Activated B cell treated with CpG ODN at 0.5 μM for 24 hours (primary cell): ENCODE results near the gene ANXA4. TPM values are rescaled to one million over a fixed set of nuclear protein-coding genes. Genes with fewer than 3 reads are reported as not detected.

Experiments
- ATAC-seq: fragments of 200-7000 bp; cut with Tn5 transposase; one replicate; pipeline ENCODE4 v1.10.0; 2021; ENCODE audit warnings: low read depth, mild to moderate bottlenecking, moderate library complexity
- CTCF ChIA-PET: fragments of 350-600 bp; sonication (Branson Sonifier 250); formaldehyde crosslinking; loops from one replicate; lab custom pipeline; 2021; ENCODE audit warnings: antibody characterized with exemption; lab: Charles Lee
- POLR2A ChIA-PET: fragments of 350-600 bp; sonication (Branson Sonifier 250); formaldehyde crosslinking; loops from one replicate; lab custom pipeline; 2021; ENCODE audit warnings: antibody characterized with exemption; lab: Charles Lee
- DNase-seq: peaks from one replicate; pipeline ENCODE4 v3.0.0; 2022
- H3K27ac Mint-ChIP-seq: one replicate; pipeline ENCODE4 v1.8.0; 2020; ENCODE audit warnings: mixed read lengths
- H3K27me3 Mint-ChIP-seq: one replicate; pipeline ENCODE4 v1.8.0; 2021; ENCODE audit warnings: mixed read lengths
- H3K36me3 Mint-ChIP-seq: one replicate; pipeline ENCODE4 v1.8.0; 2021; ENCODE audit warnings: low read depth, mixed read lengths
- H3K4me1 Mint-ChIP-seq: one replicate; pipeline ENCODE4 v1.8.0; 2021; ENCODE audit warnings: mixed read lengths
- H3K4me3 Mint-ChIP-seq: one replicate; pipeline ENCODE4 v1.8.0; 2020; ENCODE audit warnings: mild to moderate bottlenecking, mixed read lengths
- H3K9me3 Mint-ChIP-seq: one replicate; pipeline ENCODE4 v1.8.0; 2020; ENCODE audit warnings: mixed read lengths
- intact Hi-C: fragments of 100-400 bp; cut with micrococcal nuclease; formaldehyde crosslinking; loops from one replicate; pipeline ENCODE4 v1.15.1; 2024
- total RNA-seq: library from RNA; stranded (reverse); gene quantifications from 2 replicates; pipeline ENCODE4 v1.2.3, GENCODE V29; 2022
- TF ChIP-seq, protein P1 (sequence below): fragments of 200-600 bp; IDR thresholded peaks from one replicate; pipeline ENCODE4 v1.8.0; 2022; ENCODE audit warnings: antibody characterized with exemption, mild to moderate bottlenecking

ANXA4 gene
- total RNA-seq, 1 donor from 2014 or later = 32.0 TPM

GRCh38 chr2:69791045-69791444 lies 49.1 kb downstream of the ANXA4 start:
- no peaks in the 10 kb centered on the region for H3K9me3 Mint-ChIP-seq
- DNase-seq = no peak
- ChIA-PET POLR2A (interaction anchor here (1.3 to 2.1 kb wide), 2 partner anchors 15 to 50 kb away, joined by 7 to 8 read pairs; partner anchors contain the start of gene ANXA4), CTCF (interaction anchor here (2.0 to 2.7 kb wide), 2 partner anchors 25 to 66 kb away, joined by 13 to 17 read pairs; no protein-coding TSS in a partner anchor)
- H3K27me3 Mint-ChIP-seq = no peaks in the 10 kb centered on the region
- TF ChIP-seq, protein P1, sequence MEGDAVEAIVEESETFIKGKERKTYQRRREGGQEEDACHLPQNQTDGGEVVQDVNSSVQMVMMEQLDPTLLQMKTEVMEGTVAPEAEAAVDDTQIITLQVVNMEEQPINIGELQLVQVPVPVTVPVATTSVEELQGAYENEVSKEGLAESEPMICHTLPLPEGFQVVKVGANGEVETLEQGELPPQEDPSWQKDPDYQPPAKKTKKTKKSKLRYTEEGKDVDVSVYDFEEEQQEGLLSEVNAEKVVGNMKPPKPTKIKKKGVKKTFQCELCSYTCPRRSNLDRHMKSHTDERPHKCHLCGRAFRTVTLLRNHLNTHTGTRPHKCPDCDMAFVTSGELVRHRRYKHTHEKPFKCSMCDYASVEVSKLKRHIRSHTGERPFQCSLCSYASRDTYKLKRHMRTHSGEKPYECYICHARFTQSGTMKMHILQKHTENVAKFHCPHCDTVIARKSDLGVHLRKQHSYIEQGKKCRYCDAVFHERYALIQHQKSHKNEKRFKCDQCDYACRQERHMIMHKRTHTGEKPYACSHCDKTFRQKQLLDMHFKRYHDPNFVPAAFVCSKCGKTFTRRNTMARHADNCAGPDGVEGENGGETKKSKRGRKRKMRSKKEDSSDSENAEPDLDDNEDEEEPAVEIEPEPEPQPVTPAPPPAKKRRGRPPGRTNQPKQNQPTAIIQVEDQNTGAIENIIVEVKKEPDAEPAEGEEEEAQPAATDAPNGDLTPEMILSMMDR = no peak
- peaks cover 41% of the 10 kb centered on the region for H3K4me1 Mint-ChIP-seq
- H3K36me3 Mint-ChIP-seq = peaks cover 6% of the 10 kb centered on the region
- peak; percentile 37 for ATAC-seq
- H3K4me3 Mint-ChIP-seq = no peak overlapping the region
- H3K27ac Mint-ChIP-seq = no peak overlapping the region
- intact Hi-C loops = no loop called here

GRCh38 chr2:69796174-69796573 lies 54.2 kb downstream of the ANXA4 start:
- POLR2A ChIA-PET = no interaction called here
- DNase-seq (no peak), ATAC-seq (no peak)
- no peaks in the 10 kb centered on the region for H3K27me3 Mint-ChIP-seq
- H3K4me3 Mint-ChIP-seq = no peak overlapping the region
- H3K36me3 Mint-ChIP-seq = peaks cover 3% of the 10 kb centered on the region
- H3K27ac Mint-ChIP-seq = no peak overlapping the region
- peaks cover 38% of the 10 kb centered on the region for H3K4me1 Mint-ChIP-seq
- intact Hi-C loops = no loop called here
- no peaks in the 10 kb centered on the region for H3K9me3 Mint-ChIP-seq
- TF ChIP-seq, protein P1 = no peak
- CTCF ChIA-PET = interaction anchor here (0.8 to 1.4 kb wide), 3 partner anchors 19 to 73 kb away, joined by 3 to 5 read pairs (median 3); no protein-coding TSS in a partner anchor

DNA sequence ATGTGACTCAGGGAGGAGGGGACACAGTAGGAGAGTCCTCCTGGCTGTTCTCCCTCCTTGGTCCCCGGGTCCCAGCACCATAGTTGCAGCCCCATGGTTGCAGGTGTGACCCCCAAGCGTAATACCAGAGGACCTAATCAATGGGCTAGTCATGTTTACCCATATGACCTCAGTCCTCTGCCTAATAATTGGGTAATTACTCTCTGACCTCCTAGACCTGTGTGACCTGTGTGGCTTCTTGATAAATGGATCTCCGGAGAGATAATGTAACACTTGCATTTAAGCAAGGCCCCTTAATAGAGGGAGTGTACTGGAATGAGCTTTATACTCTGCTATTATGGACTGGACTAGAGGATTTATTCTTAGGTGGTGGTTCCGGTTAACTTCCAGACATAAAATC lies 55.3 kb downstream of the ANXA4 start:
- CTCF ChIA-PET = interaction anchor here (0.6 to 1.4 kb wide), 3 partner anchors 18 to 43 kb away, joined by 3 to 5 read pairs (median 4); no protein-coding TSS in a partner anchor

DNA sequence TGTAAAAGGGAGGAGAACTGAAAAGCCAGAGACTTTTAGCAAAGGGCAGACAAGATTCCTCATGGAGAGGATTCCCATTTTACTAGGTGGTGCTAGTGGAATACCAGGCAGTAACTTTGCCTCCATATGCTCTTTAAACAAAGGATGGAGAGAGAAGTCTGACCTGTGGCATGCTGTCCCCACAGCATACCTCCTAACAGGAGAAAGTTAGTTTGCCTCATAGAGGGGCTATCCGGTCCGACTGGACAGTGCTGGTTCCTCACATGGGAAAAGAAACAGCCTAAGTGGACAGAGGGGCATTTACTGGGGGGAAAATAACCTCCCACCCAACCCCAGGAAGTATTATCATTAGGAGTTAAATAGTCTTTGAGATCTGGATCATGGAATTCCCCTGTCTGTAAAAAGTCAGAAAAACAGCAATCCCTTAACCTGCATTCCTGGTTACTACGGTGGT lies 55.9 kb downstream of the ANXA4 start:
- CTCF ChIA-PET = no interaction called here

More for the DNA sequence above, 55.3 kb downstream of the ANXA4 start:
- POLR2A ChIA-PET = interaction anchor here (0.8 to 0.9 kb wide), 2 partner anchors 11 to 29 kb away, joined by 3 read pairs; no protein-coding TSS in a partner anchor
- TF ChIP-seq, protein P1 = no peak
- DNase-seq = no peak
- peaks cover 3% of the 10 kb centered on the region for H3K36me3 Mint-ChIP-seq
- intact Hi-C loops = no loop called here
- H3K4me1 Mint-ChIP-seq = peaks cover 44% of the 10 kb centered on the region
- no peaks in the 10 kb centered on the region for H3K9me3 Mint-ChIP-seq
- H3K27ac Mint-ChIP-seq = no peak overlapping the region
- H3K4me3 Mint-ChIP-seq = no peak overlapping the region
- H3K27me3 Mint-ChIP-seq = no peaks in the 10 kb centered on the region
- no peak for ATAC-seq

DNA sequence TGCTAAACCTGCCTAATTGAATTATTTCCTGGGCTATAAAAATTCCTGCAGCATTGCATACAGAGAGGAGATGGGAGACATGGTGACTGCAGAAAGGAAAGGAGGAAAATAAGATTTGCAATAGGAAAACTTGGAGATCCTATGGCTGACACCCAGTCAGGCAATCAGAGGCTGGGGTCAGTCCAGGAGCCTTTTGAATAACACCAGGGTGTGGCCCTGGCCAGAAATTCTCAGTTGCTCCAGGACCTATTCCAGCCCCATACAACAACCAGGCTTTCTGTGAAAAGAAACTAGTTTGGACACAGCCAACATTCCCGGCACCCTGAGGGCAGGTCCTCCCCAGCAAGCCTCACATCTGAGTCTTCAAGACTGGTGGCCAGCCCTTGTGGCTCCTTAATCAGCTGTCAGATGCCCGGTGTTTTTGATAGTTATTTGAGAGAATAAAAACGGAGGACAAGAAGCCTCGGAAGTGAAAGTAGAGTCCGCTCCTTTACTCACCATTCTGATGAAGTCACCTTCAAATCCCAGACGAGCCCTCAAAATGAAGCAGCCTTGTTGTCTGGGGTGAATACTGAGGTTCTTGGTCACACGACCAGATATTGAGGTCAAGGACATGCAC lies 56.5 kb downstream of the ANXA4 start:
- peak overlapping the region; percentile 76 for H3K27ac Mint-ChIP-seq
- intact Hi-C loops = no loop called here
- H3K9me3 Mint-ChIP-seq = no peaks in the 10 kb centered on the region
- TF ChIP-seq, protein P1 = no peak
- peak overlapping the region; percentile 73 for H3K4me3 Mint-ChIP-seq
- ChIA-PET CTCF (interaction anchor here (1.7 to 3.1 kb wide), 2 partner anchors 19 to 73 kb away, joined by 8 to 24 read pairs; no protein-coding TSS in a partner anchor), POLR2A (interaction anchor here (1.4 kb wide), 1 partner anchor 9 kb away, joined by 4 read pairs; no protein-coding TSS in a partner anchor)
- no peaks in the 10 kb centered on the region for H3K27me3 Mint-ChIP-seq
- no peaks in the 10 kb centered on the region for H3K36me3 Mint-ChIP-seq
- H3K4me1 Mint-ChIP-seq = peaks cover 55% of the 10 kb centered on the region
- no peak for DNase-seq
- peak; percentile 17 for ATAC-seq

More for the DNA sequence above, 55.9 kb downstream of the ANXA4 start:
- TF ChIP-seq, protein P1 = no peak
- Mint-ChIP-seq H3K9me3 (no peaks in the 10 kb centered on the region), H3K4me3 (peak overlapping the region; percentile 73), H3K27me3 (no peaks in the 10 kb centered on the region), H3K27ac (peak overlapping the region; percentile 76), H3K36me3 (peaks cover 1% of the 10 kb centered on the region), H3K4me1 (peaks cover 49% of the 10 kb centered on the region)
- DNase-seq (no peak), ATAC-seq (no peak)
- intact Hi-C loops = no loop called here
- POLR2A ChIA-PET = no interaction called here
